Keratinocyte (primary cell): ENCODE results near the gene GRIK2.

Experiments
- CTCF ChIP-seq, 3 experiments: IDR thresholded peaks in 1 of 3; conservative IDR thresholded peaks in 1 of 3; optimal IDR thresholded peaks in 1 of 3; 2 replicates in 2 of 3; 3 replicates in 1 of 3; pipeline versions ENCODE3 to v1.5.1; 2011; ENCODE audit warnings: low read length in 3 of 3, mild to moderate bottlenecking in 3 of 3, moderate library complexity in 2 of 3, control low read depth in 1 of 3, inconsistent platforms in 1 of 3; ENCODE audit not compliant: insufficient read depth in 2 of 3; ENCODE audit errors: extremely low read depth in 1 of 3
- EZH2 ChIP-seq: IDR thresholded peaks from one replicate; pipeline ENCODE4 v1.6.1; 2012; ENCODE audit warnings: inconsistent platforms, mild to moderate bottlenecking, low read length, moderate library complexity

GRCh38 chr6:101585501-101585900 is 192.0 kb downstream of the GRIK2 start:
- TF ChIP-seq CTCF (optimal IDR thresholded peaks at IDR 0.05 in 1 of 3, IDR thresholded peaks at IDR 0.05 in 1 of 3, conservative IDR thresholded peaks at IDR 0.05 in 1 of 3; ENCODE audit: extremely low read depth in 1 of 3, insufficient read depth in 2 of 3, low read length in 3 of 3) (no peak), EZH2 (no peak)
